ENCODE measurements around the gene C11orf71.

C11orf71 gene

GRCh38 chr11:114398303-114398920 lies 1.9 kb downstream of the C11orf71 start:
- no peak for DNase-seq

- no peak for DNase-seq
Observed at GRCh38 chr11:114397349-114397982, 2.8 kb downstream of the C11orf71 start.

GRCh38 chr11:114396916-114397315 lies 3.4 kb downstream of the C11orf71 start:
- DNase-seq: no peak

- no peak for DNase-seq
Observed at GRCh38 chr11:114395736-114396135, 4.6 kb downstream of the C11orf71 start.

GRCh38 chr11:114392735-114393667 lies 7.3 kb downstream of the C11orf71 start:
- no peak for DNase-seq

GRCh38 chr11:114386545-114386944 lies 13.8 kb downstream of the C11orf71 start:
- no peak for DNase-seq

- no peak for DNase-seq
Observed at GRCh38 chr11:114386131-114386530, 14.2 kb downstream of the C11orf71 start.

GRCh38 chr11:114384487-114384886 lies 15.8 kb downstream of the C11orf71 start:
- DNase-seq: no peak

GRCh38 chr11:114382509-114382908 lies 17.8 kb downstream of the C11orf71 start:
- no peak for DNase-seq

- no peak for DNase-seq
Observed at GRCh38 chr11:114379394-114380069, 20.8 kb downstream of the C11orf71 start.

GRCh38 chr11:114377612-114378267 lies 22.6 kb downstream of the C11orf71 start:
- no peak for DNase-seq

- no peak for DNase-seq
Observed at GRCh38 chr11:114375052-114375451, 25.3 kb downstream of the C11orf71 start.

- no peak for DNase-seq
Observed at GRCh38 chr11:114368918-114369680, 31.2 kb downstream of the C11orf71 start.

- DNase-seq: no peak
Observed at GRCh38 chr11:114367244-114367957, 32.9 kb downstream of the C11orf71 start.

GRCh38 chr11:114366331-114367243 lies 33.7 kb downstream of the C11orf71 start:
- DNase-seq: no peak

- DNase-seq: no peak
Observed at GRCh38 chr11:114362958-114363357, 37.4 kb downstream of the C11orf71 start.

GRCh38 chr11:114362326-114362725 lies 38.0 kb downstream of the C11orf71 start:
- DNase-seq: no peak

GRCh38 chr11:114359342-114359741 lies 41.0 kb downstream of the C11orf71 start:
- DNase-seq: no peak

- no peak for DNase-seq
Observed at GRCh38 chr11:114358716-114359115, 41.6 kb downstream of the C11orf71 start.

- no peak for DNase-seq
Observed at GRCh38 chr11:114354076-114354475, 46.2 kb downstream of the C11orf71 start.
